Stimulated activated CD8-positive, alpha-beta memory T cell treated with anti-CD3 and anti-CD28 coated beads, Interleukin-12 subunit alpha, Interleukin-12 subunit beta, amount 100 ng/mL, for 4 hours (primary cell): Measurements from ENCODE around the gene COP1.

Source experiments
- DNase-seq: peaks from one replicate; pipeline ENCODE4 v3.0.0-alpha.2; 2020; ENCODE audit warnings: low read depth

Gene COP1

DNA sequence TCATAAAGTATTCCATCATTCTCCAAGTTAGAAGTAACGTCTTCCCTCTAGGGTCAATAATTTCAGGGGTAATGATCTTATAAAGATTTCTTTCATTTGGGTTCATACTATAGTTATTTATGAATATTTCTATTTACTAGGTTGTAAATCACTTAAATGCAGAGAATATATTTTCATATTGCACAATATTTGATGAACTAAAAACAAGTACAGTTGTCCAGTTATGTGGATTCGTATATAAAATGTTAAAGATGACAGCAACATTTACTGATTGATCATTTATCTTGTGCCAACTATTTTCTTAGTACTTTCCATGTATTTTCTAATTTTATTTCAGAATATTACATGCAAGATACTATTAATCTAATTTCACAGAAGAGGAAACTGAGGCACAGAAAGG lies 243.3 kb downstream of the COP1 start:
- no peak for DNase-seq

DNA sequence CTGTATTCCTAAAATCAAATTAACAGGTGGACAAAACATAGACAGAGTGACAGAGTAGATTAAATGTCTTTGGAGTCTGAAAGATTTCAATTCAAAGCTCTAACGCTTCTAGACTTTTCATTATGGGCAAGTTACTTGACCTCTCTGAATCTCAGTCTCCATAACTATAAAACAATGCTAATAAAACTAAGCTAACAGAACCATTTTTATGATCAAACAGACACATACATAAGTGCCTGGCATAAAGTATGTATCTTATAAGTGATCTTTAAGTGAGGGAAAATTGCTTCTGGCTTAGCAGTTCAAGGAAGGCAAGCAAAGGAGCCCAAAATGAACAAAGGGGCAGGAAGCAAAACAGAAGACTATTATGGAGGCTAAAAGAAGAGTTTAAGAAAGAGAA lies 246.9 kb downstream of the COP1 start:
- DNase-seq: no peak

DNA sequence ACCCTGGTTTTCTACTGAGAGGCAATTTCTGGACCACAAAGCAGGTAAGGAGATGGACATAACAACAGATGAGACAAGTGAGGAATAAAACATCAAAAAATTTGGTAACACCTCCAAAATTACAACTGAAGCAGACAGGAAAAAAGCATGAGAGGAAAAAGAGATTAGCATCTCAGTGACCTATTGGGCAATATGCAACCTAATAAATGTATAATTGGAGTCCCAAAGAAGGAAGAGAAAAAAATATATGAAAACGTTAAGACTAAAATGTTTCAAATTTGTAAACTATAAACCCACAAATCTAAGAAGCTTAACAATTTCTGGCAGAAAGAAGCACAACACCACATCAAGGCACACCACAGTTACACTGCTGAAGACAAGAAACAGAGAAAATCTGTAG lies 255.5 kb downstream of the COP1 start:
- no peak for DNase-seq

DNA sequence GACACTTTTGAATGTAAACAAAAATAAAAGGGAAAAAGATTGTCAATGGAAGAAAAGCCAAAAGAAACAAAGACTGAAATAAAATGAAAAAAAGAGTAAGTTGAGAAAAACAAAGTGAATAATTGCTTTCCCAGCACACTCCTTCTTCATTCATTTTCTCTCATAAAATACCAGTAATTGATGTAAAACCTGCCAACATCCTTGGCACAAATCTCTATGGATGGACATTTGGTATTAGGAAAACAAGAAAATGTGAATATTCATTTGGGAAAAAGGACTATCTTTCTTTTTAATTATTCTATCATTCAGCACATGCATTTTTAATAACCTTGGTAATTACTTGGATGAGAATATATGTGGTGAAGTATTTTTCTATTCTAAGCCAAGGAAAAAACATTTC lies 259.3 kb downstream of the COP1 start:
- DNase-seq: no peak

DNA sequence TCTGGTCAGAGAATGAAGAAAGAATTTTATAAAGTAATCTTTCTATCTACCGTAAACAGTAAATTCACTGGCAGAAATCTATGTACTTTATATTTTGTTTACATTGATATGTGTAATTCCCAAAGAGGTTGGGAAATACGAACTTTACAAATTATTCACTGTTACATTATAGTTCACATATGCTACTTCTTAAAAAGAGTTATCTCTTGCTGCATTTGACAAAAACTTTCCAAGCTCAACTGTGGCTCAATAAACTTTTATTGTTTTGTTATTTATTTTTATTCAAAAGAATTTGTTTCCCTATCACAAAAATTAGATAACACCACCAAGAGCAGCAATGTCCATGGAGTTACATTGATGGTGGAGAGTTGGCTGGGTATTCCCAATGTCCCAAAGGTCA lies 262.5 kb downstream of the COP1 start:
- DNase-seq: no peak

DNA sequence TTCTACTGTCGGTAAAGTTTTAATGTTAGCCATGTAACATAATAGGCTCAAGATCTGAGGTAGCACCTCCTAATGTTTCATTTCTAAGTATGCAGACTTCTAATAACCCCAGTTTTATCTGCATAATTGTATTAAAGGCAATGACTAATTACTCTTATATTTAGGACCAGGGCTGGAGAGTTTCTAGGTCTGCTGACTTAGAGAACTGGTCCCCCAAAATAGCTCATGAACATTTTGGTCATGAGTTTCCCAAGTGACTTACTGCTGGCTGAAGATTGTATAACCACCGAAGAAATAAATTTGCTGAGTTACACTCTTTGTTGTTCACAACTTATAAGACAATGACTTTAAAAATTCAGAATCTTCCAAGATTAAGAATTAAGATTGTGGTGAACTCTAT lies 265.9 kb downstream of the COP1 start:
- no peak for DNase-seq

DNA sequence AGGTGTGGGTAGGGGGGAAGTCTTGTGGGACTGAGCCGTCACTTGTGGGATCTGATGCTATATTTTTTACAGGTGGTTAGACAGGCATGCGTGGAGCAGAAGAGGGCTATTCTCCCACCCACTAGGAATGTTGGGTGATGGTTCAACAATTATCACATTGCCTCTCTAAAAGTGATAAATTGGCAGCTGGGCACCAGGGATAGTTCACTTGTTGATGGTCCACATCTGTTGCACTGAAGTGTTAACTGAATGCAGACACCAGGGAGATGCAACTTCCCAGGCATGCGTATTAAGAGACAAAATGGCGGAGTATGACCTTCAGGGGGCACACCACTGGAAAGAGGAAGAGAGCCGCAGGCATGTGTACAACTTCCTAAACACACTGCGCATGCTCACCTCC lies 270.4 kb downstream of the COP1 start:
- DNase-seq: no peak

DNA sequence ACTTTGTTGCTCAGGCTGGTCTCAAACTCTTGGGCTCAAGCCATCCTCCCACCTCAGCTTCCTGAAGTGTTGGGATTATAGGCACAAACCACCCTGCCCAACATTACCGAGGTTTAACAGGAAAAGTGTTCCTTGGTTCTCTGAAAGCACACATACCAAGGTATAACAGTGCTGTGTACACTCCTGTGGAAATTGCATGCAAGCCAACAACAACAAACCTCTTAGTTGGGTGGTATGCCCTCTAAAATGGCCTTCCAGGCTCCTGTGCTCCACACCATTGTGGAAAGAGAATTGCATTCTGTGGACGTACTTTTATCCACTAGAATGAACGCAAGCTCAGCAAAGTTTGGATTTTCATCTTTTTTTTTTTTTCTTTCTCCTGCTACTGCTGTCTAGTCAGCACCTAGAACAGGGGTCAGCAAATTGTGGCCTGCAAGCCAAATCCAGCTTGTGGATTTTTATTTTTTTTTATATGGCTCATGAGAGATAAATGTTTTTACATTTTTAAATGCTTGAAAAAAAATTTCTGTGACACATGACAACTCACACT lies 271.4 kb downstream of the COP1 start:
- no peak for DNase-seq

DNA sequence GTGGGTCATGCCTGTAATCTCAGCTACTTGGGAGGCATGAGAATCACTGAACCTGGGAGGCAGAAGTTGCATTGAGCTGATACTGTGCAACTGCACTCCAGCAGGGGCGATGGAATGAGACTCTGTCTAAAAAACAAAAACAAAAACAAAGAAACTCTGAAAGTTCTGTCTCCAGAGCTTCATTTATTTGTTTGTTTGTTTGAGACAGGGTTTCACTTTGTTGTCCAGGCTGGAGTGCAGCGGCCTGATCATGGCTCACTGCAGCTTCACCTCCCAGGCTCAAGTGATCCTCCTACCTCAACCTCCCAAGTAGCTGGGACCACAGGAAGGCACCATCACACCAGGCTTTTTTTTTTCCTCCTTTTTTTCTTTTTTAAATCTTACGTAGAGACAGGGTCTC lies 271.9 kb downstream of the COP1 start:
- no peak for DNase-seq

DNA sequence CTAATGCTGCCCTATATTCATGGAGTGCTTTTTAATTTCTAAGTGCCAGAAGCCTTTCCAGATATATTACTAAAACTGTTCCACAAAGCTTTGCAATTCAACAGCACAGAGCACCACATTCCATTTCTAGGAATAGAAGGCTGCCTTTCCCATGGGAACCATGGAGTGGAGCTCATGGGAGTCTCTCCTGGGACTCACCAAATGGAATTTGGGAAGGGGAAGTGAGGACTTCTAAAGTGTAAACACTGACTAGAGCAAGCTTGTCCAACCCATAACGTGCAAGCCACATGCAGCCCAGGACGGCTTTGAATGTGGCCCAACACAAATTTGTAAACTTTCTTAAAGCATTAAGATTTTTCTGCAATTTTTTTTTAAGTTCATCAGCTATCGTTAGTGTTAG lies 273.3 kb downstream of the COP1 start:
- no peak for DNase-seq

DNA sequence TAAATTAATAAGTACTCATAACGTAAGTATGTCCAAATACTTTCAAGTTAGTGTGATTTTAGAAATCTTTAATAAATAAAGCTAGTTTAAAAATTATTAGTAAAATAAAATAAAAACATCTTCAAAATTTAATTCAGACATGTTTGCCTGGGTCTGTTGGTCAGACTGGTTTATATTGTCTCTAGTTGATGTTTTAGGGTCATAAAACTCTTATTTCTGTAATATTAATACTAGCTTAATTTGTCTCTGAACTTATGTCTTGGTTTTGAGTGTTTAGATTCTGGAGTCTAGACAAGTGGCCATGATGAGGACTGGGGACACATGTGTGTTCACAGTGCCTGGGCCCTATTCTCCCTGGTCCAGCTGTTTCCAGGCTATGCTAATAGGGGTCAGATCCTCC lies 279.1 kb downstream of the COP1 start:
- DNase-seq: no peak

DNA sequence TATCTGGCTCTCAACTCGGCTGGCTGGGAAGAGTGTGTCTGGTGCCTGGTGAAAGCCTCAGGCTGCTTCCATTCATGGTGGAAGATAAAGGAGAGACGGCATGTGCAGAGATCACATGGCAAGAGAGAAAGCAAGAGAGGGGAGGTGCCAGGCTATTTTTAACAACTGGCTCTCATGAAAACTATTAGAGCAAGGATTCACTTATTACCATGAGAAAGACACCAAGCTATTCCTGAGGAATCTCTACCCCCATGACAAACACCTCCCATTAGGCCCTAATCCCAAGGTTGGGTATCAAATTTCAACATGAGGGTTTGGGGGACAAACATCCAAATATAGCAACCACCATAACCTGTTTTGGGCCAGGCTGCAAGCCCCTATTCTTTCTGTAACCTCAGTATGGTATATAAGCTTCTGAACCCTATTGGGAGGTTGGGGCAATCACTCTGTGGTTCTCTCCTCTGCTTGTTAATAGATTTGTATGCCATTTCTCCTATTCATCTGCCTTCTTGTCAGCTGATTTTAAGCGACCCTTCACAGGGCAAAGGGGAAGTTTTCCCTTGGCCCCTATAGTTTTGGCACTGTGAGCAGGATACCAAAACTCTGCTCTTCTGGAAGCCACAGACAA lies 284.7 kb downstream of the COP1 start:
- DNase-seq: no peak

DNA sequence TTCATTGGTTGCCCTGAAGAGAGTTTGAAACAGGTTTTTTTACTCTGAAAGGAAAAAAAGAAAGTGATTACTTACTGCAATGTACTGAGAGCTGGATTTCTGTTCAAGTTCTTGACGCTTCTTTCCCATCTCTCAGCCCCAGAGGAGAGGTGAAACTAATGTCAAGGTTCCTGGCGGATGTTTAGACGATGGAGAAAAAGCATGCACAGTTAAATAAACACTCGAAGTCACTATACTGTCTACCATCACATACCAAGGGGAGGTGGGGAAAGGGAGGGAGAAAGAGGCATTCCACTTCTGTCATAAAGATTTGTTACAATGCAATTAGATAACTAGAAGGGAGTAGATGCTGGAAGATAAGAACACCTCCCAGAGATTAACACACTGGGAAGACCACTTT lies 286.7 kb downstream of the COP1 start:
- no peak for DNase-seq

DNA sequence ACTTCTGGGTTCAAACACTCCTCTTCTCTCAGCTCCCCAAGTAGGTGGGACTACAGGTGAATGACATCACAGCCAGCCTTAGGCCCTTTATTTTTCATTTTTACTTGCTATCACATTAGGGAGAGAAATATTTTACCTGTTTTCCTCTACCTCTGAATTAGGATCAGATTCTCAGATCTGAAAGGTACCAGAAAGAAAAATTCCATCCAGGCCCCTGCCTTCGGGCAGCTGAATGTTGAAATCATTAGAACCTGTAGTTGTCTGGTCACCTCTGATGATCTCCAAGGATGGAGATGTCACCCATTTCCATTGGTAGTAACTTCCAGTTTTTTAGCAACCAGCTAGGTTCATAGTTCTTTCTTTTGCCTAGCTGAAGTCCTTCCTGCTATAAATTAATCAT lies 288.1 kb downstream of the COP1 start:
- no peak for DNase-seq

DNA sequence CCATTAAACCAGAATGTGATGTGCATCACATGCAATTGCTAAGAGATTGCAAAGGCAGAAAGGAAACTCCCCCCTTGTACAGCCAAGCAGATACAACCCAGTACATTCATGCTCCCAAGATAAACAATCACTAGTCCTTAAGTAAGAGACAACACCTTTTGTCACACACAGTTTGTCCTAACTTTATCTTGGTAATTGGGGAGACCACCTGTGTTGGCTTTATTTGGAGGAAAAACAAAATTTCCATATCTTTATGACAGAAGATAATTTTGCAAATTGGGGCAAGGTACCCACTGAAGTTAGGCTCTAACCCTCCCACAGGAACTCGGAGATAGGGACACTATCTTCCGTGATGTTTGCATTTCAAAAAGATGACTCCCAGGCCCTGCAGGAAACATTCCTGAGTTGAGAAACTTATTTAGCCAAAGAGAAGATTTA lies 288.7 kb downstream of the COP1 start:
- DNase-seq: no peak

DNA sequence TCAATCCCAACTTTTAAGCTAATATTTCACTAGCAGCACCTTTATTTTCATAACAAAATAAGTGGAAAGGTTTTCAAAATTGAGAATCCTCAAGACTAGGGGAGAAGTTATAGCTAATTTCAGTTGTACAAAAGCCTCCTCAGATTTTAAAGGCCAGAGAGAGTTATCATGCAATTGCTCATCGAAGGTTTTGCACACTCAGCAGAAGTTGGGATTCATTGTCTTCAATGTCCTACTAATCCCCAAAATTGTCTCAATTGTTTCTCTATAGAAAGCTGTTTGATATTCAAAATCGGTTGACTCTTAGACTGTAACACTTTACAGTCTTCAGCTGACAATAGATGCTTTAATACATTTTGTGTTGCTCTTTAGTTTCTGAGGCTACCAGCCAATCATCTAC lies 293.0 kb downstream of the COP1 start:
- DNase-seq: no peak

DNA sequence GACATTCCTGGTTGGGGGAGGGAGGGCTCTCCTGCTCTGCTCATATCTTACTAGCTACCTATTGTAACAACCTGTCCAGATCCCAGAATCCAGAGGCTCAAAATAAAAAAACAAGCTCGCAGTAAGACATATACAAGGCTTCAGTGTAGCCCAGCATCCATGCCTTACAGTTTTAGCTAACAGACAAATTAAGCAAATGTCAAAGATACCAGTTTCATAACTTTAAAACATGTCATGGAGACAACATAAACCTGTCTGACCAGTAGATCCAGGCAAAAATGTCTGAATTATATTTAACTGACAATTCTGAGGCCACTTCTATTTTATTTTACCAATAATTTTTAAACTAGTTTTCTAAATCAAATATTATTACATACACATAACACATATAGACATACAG lies 295.9 kb downstream of the COP1 start:
- no peak for DNase-seq

DNA sequence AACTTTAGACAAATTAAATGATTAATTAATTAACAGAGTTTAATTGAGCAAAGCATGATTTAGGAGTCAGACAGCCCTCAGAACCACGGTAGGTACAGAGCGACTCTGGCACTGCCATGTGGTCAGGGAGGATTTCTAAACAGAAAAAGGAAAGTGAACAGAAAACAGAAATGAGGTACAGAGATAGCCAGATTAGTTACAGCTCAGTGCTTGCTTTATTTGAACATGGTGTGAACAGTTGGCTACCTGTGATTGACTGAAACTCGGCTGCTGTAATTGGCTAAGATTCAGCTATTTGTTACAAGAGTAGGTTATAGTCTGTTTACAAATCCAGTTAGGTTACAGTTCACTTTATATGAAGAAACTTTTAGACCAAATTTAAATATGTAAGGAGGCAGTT lies 300.7 kb downstream of the COP1 start:
- DNase-seq: no peak

DNA sequence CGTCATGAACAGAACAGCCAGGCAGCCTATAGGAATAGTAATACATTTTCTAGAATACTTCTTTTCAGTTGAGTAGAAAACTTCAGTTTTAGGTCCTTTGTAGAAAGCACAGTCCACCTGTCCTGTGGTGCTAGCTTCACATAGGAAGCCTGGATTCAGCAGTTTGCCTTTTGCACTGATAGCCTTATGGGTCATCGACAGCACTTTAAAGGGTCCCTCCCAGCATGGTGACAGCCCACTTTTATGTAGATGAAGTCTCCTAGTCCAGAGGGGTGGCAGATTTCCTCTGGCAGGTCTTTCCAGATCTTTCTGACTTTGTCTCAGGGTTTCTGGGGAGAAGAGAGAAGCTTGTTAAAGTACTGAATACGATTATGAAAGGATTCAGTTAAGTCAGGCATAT lies 302.3 kb downstream of the COP1 start:
- DNase-seq: no peak

DNA sequence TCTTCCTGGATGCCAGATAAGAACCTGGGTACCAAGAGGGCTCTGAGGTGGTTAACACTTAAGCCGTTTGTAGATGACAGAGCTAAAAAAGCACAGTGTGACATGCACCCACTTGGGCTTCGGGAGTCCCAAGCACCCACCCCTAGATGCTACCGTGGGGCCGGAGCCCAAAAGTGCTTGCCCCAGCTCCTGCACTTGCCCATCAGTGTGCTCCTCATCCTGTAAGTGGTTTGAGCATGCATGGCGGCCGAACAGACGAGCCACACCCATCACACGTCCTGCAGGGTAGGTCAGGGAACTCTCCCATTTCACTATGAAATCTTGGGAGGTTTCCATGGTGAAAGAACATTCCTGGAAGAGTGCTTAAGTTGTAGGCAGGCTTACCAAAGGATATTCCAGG lies 304.8 kb downstream of the COP1 start:
- no peak for DNase-seq

DNA sequence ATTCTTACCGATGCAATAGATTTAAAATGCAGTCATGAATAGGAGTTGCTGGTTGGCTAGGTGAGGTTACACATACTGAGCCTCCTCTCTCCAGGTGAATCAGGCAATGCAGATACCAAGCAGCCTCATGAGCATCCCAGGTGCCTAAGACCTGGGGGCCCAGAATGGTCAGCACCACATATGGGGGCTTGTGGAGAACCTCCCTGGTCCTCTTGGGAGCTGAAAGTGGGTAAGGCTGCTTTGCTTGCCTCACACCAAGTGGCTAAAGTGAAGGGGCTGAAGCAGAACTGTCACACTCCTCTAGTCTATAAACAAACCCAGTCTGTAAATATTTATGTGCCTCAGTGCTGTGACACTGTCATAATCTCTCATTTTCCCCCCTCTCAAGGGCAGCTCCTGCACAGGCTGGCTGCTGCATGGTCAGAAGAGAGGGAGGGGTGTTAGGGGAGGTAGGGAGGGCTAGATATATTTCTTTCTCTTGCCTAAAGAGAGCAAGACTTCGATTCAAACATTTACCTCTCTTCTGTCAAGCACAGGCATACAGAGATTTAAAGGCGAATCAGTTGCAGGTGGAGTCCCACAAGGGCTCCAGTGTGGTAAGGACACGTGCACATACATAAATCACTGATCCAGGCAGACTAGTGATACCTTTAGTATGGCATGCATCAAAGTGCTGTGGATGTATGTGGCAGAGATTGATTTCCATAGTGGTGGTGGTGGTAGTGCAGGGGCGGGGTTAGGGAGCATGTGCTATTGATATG lies 305.8 kb downstream of the COP1 start:
- no peak for DNase-seq

DNA sequence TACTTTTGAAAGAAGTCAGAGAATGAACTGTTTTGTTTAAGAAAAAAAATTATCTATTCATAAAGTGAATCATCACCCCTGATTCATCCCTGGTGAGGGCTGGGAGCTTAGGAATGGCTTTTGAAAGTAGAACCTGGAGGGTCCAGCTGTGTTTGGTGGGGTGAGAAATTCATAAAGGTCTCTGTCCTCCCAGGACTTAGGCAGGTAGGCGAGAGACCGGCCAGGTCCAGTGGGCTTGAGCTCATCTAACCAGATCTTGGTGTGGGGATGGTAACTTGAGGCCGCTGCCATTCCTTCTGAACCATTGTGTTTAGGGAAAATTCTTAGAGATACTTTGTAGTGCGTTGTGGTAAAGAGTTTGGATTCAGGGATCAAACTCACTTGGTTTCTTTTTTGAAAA lies 306.9 kb downstream of the COP1 start:
- DNase-seq: no peak

DNA sequence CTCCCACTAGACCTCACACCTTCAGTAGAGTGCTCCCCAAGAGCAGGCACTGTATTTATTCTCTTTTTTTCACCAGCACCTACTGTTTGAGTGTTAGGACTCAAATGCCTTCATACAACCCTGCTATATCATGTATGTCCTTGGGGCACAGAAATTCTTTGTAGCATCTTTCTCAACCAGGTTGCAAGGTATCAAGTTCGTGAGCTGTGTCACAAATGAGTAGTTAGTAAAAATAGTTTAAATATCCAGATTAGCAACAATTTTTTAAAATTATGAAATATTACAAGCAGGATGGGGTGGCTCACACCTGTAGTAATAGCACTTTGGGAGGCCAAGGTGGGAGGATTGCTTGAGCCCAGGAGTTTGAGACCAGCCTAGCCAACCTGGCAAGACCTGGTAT lies 311.1 kb downstream of the COP1 start:
- DNase-seq: no peak
